Mucosa of rectum (tissue), 2 donors: ENCODE measurements around the gene FRMD5.

ENCODE experiments used
- H3K27ac ChIP-seq, 2 donors: one replicate each; pipeline ENCODE4 v1.7.0; 2013; ENCODE audit warnings: inconsistent platforms in 2 of 2, low read depth in 2 of 2, low read length in 2 of 2
- H3K27me3 ChIP-seq, 2 donors: one replicate each; pipeline ENCODE4 v1.7.0; 2013; ENCODE audit warnings: low read length in 2 of 2; ENCODE audit not compliant: control insufficient read depth in 2 of 2, insufficient read depth in 2 of 2
- H3K36me3 ChIP-seq, 2 donors: one replicate each; pipeline ENCODE4 v1.7.0; 2013; ENCODE audit warnings: low read length in 2 of 2; ENCODE audit not compliant: control insufficient read depth in 2 of 2, insufficient read depth in 2 of 2
- H3K4me1 ChIP-seq, 2 donors: one replicate each; pipeline ENCODE4 v1.7.0; 2013; ENCODE audit warnings: low read length in 2 of 2, mild to moderate bottlenecking in 1 of 2; ENCODE audit not compliant: control insufficient read depth in 2 of 2, insufficient read depth in 2 of 2
- H3K4me3 ChIP-seq, 2 donors: one replicate each; pipeline ENCODE4 v1.7.0; 2013; ENCODE audit warnings: low read length in 2 of 2
- H3K9ac ChIP-seq, 2 donors: one replicate each; pipeline ENCODE4 v1.7.0; 2013; ENCODE audit warnings: low read length in 2 of 2, low read depth in 1 of 2, mild to moderate bottlenecking in 1 of 2
- H3K9me3 ChIP-seq, 2 donors: one replicate each; pipeline ENCODE4 v1.7.0; 2013; ENCODE audit warnings: low read length in 2 of 2; ENCODE audit not compliant: control insufficient read depth in 2 of 2
- donor health status: healthy.
- donor health status: Normal muscosa, but diverticular disease.

FRMD5 gene

DNA sequence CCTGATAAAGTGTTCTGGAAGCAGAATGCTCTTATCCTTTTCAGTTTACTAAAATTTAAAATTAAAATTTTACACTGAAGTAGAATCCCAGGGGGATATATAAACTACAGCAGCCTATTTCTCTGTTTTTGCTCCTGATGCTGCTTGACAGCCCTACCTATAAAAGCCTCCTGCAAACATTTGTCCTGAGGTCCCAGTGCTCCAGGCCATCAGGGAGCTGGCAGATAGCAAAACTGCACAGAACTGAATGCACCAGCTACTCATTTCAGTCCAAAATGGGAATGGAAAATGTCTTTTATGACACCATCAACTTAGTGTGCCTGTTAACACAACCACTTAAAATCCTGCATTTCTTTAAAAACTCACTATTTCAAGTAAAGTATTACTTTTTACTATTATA, 50.1 kb downstream of the FRMD5 start:
- H3K27ac ChIP-seq: no peak overlapping the region
- no peaks in the 10 kb centered on the region for H3K4me1 ChIP-seq
- H3K4me3 ChIP-seq: no peak overlapping the region
- H3K36me3 ChIP-seq: no peaks in the 10 kb centered on the region
- H3K27me3 ChIP-seq: no peaks in the 10 kb centered on the region
- H3K9me3 ChIP-seq: no peaks in the 10 kb centered on the region
- no peak overlapping the region for H3K9ac ChIP-seq

GRCh38 chr15:44144184-44144583, 50.9 kb downstream of the FRMD5 start:
- H3K9ac ChIP-seq: no peak overlapping the region
- no peak overlapping the region for H3K4me3 ChIP-seq

DNA sequence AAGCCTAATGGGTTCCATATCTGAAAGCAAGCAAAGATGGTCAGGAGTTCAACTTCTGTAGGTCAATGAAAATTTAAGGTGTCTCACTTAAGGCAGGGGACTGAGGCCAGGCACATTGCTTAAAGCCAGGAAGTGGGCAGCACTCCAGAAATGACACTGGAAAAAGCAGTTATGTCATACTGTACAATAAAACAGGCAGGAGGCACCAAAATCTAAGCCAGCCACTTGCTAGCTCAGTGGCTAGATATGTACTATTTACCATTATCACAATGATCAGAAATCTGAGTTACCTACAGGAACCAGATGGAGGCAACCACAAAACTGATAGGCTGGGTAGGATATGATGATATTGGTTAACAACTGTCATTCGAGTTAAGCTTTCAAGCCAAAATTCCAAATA, 57.3 kb downstream of the FRMD5 start:
- H3K4me1 ChIP-seq: no peaks in the 10 kb centered on the region
- H3K36me3 ChIP-seq: no peaks in the 10 kb centered on the region
- no peaks in the 10 kb centered on the region for H3K9me3 ChIP-seq
- H3K27ac ChIP-seq: no peak overlapping the region
- H3K4me3 ChIP-seq: no peak overlapping the region
- H3K9ac ChIP-seq: no peak overlapping the region
- H3K27me3 ChIP-seq: no peaks in the 10 kb centered on the region

More at GRCh38 chr15:44144184-44144583, 50.9 kb downstream of the FRMD5 start:
- H3K27me3 ChIP-seq: no peaks in the 10 kb centered on the region
- H3K36me3 ChIP-seq: no peaks in the 10 kb centered on the region
- H3K4me1 ChIP-seq: no peaks in the 10 kb centered on the region
- H3K9me3 ChIP-seq: no peaks in the 10 kb centered on the region
- no peak overlapping the region for H3K27ac ChIP-seq

- Histone ChIP-seq H3K27ac (no peak overlapping the region), H3K9me3 (no peaks in the 10 kb centered on the region), H3K4me3 (no peak overlapping the region), H3K9ac (no peak overlapping the region), H3K36me3 (no peaks in the 10 kb centered on the region), H3K4me1 (no peaks in the 10 kb centered on the region), H3K27me3 (no peaks in the 10 kb centered on the region)
These were observed 58.0 kb downstream of the FRMD5 start for GRCh38 chr15:44136991-44137477.

- H3K9me3 ChIP-seq: no peaks in the 10 kb centered on the region
- H3K4me3 ChIP-seq: no peak overlapping the region
- no peaks in the 10 kb centered on the region for H3K36me3 ChIP-seq
- H3K4me1 ChIP-seq: no peaks in the 10 kb centered on the region
- no peak overlapping the region for H3K9ac ChIP-seq
- no peak overlapping the region for H3K27ac ChIP-seq
- H3K27me3 ChIP-seq: no peaks in the 10 kb centered on the region
These were observed 63.0 kb downstream of the FRMD5 start for GRCh38 chr15:44132057-44132456.

DNA sequence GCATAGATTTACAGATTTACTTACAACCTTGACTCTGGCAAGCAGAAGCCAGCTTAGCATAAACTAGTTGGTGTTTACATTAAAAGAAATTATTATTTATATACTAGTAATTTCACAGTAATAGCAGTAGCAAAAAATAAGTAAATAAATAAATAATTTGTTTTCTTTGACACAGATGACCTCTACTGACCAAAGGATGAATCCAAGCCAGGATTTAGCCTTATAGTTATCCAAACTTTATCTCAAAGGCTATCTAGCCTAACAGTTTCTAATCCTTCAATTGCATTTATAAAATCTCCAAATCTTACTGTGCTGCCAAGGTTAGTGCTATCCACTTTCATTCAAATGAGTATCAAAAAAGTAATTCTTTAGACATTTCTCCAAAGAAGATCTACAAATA, 64.3 kb downstream of the FRMD5 start:
- H3K4me1 ChIP-seq: no peaks in the 10 kb centered on the region

DNA sequence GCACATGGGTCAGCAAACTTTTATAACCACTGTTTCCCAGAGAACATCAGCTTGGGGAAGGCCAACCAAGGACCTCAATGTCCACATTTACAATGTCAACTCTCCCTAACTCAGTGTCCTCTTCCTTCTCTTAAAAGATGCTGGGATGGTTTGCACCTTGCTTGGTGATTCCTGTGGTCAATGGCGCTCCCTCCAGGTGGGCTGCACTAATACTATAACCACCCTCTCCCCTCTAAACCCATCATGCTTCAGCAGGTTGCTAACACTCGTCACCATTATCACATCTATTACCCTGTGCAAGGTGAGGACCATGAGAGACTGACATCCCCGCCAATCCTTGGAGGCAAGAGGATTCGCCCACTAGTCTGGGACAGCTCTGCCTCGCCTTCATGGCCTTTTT, 65.2 kb downstream of the FRMD5 start:
- Histone ChIP-seq H3K9me3 (no peaks in the 10 kb centered on the region), H3K27me3 (no peaks in the 10 kb centered on the region), H3K27ac (no peak overlapping the region), H3K4me3 (no peak overlapping the region), H3K9ac (no peak overlapping the region), H3K36me3 (no peaks in the 10 kb centered on the region), H3K4me1 (no peaks in the 10 kb centered on the region)

More for the DNA sequence above, 64.3 kb downstream of the FRMD5 start:
- Histone ChIP-seq H3K36me3 (no peaks in the 10 kb centered on the region), H3K9me3 (no peaks in the 10 kb centered on the region), H3K9ac (no peak overlapping the region), H3K4me3 (no peak overlapping the region), H3K27me3 (no peaks in the 10 kb centered on the region), H3K27ac (no peak overlapping the region)

- Histone ChIP-seq H3K27me3 (no peaks in the 10 kb centered on the region), H3K27ac (no peak overlapping the region), H3K4me1 (no peaks in the 10 kb centered on the region), H3K4me3 (no peak overlapping the region), H3K9ac (no peak overlapping the region), H3K36me3 (no peaks in the 10 kb centered on the region), H3K9me3 (no peaks in the 10 kb centered on the region)
These were observed 66.6 kb downstream of the FRMD5 start for GRCh38 chr15:44128443-44128842.

GRCh38 chr15:44125879-44126278, 69.2 kb downstream of the FRMD5 start:
- H3K27me3 ChIP-seq: no peaks in the 10 kb centered on the region
- H3K9ac ChIP-seq: no peak overlapping the region
- H3K4me1 ChIP-seq: no peaks in the 10 kb centered on the region
- no peaks in the 10 kb centered on the region for H3K36me3 ChIP-seq
- H3K4me3 ChIP-seq: no peak overlapping the region
- H3K27ac ChIP-seq: no peak overlapping the region
- H3K9me3 ChIP-seq: no peaks in the 10 kb centered on the region

GRCh38 chr15:44102675-44103254, 92.3 kb downstream of the FRMD5 start:
- H3K9ac ChIP-seq: no peak overlapping the region
- H3K36me3 ChIP-seq: no peaks in the 10 kb centered on the region
- no peaks in the 10 kb centered on the region for H3K9me3 ChIP-seq
- H3K27ac ChIP-seq: no peak overlapping the region
- H3K4me1 ChIP-seq: no peaks in the 10 kb centered on the region
- H3K27me3 ChIP-seq: no peaks in the 10 kb centered on the region
- no peak overlapping the region for H3K4me3 ChIP-seq

DNA sequence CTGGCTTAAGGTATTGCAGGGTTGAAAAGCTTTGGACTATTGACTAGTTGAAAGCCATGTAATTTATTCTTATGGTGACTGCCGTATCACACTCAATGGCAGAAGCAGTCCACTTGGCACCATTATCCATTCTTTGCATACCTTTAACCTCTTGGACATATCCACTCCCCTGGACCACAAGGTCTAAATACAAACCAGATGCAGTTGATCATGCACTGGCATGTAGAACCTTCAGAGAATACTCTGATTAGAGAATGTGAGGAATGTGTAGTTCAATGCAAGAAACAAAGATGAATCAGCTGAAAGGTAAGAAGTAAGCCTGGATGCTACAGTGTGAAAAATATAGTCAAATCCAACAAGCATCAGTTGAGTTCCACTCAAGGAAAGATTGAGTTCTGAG, 93.1 kb downstream of the FRMD5 start:
- Histone ChIP-seq H3K36me3 (no peaks in the 10 kb centered on the region), H3K4me3 (no peak overlapping the region), H3K9ac (no peak overlapping the region), H3K27ac (no peak overlapping the region), H3K4me1 (no peaks in the 10 kb centered on the region), H3K27me3 (no peaks in the 10 kb centered on the region), H3K9me3 (no peaks in the 10 kb centered on the region)
